Retinal pigment epithelial cell (primary cell): Measurements from ENCODE around the gene PATE3.

Experiments
- DNase-seq: peaks from one replicate; pipeline ENCODE4 v3.0.0-alpha.2; 2010; ENCODE audit warnings: low read depth
- H3K4me3 ChIP-seq: 2 replicates; pipeline ENCODE4 v1.5.1; 2011; ENCODE audit warnings: mild to moderate bottlenecking, low read length, control low read depth, moderate library complexity
- TF ChIP-seq, protein P1 (sequence below): conservative IDR thresholded peaks from 2 replicates; pipeline ENCODE4 v1.5.1; 2011; ENCODE audit warnings: low read depth, low read length, control low read depth, inconsistent platforms

The PATE3 gene

DNA sequence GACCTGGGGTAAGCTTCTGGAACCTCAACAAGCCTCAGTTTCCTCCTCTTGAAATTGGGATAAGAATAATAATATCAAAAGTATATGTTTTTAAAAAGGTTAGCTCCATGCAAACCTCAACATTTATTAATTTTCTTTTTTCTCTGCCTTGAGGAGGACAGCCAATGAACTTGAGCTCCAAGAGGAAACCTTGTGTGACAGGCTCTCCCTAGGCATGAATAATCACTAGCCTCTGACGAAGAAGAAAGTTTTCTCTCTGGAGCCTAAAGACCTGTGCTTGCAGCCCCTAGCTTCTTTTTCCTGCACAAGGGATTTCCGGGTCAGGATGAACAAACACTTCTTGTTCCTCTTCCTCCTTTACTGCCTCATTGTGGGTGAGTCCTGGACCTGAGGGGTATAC, at the start of gene PATE3:
TSS of gene PATE3 (plus strand) at position 301 of the 400 bp plus-strand sequence. CDS start at position 326, 25 bp downstream.
- DNase-seq: no peak
- TF ChIP-seq, protein P1, sequence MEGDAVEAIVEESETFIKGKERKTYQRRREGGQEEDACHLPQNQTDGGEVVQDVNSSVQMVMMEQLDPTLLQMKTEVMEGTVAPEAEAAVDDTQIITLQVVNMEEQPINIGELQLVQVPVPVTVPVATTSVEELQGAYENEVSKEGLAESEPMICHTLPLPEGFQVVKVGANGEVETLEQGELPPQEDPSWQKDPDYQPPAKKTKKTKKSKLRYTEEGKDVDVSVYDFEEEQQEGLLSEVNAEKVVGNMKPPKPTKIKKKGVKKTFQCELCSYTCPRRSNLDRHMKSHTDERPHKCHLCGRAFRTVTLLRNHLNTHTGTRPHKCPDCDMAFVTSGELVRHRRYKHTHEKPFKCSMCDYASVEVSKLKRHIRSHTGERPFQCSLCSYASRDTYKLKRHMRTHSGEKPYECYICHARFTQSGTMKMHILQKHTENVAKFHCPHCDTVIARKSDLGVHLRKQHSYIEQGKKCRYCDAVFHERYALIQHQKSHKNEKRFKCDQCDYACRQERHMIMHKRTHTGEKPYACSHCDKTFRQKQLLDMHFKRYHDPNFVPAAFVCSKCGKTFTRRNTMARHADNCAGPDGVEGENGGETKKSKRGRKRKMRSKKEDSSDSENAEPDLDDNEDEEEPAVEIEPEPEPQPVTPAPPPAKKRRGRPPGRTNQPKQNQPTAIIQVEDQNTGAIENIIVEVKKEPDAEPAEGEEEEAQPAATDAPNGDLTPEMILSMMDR: no peak
- H3K4me3 ChIP-seq: no peak within 1 kb of the TSS

DNA sequence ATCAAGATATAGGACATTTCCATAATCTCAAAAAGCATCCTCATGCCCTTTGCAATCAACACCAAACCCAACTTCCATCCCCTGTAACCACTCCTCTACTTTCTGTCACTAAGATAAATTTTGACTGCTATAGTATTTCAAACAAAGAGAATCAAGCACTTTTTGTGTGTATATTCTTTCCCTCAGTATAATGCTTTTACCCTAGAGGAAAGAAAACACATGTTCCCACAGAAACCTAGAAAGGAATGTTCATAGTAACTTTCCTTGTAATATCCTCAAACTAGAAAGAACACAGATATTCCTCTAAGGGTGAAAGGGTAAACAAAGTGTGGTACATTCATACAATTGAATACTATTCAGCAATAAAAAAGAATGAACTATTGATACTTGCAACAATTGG, 47.3 kb upstream of the PATE3 start:
- no peak overlapping the region for H3K4me3 ChIP-seq
- TF ChIP-seq, protein P1: no peak
- DNase-seq: no peak

GRCh38 chr11:125743681-125744080, 44.2 kb upstream of the PATE3 start:
- H3K4me3 ChIP-seq: no peak overlapping the region
- DNase-seq: no peak
- TF ChIP-seq, protein P1: no peak

GRCh38 chr11:125745979-125746378, 41.9 kb upstream of the PATE3 start, which contains the start of gene PATE1:
TSS of gene PATE1 (plus strand) at chr11:125746279. CDS start at chr11:125746305, 26 bp downstream.
- no peak within 1 kb of the TSS for H3K4me3 ChIP-seq
- TF ChIP-seq, protein P1: no peak
- no peak for DNase-seq

GRCh38 chr11:125750629-125751028, 37.3 kb upstream of the PATE3 start:
- no peak overlapping the region for H3K4me3 ChIP-seq
- TF ChIP-seq, protein P1: no peak
- no peak for DNase-seq

GRCh38 chr11:125756050-125756449, 31.9 kb upstream of the PATE3 start:
- TF ChIP-seq, protein P1: no peak
- no peak overlapping the region for H3K4me3 ChIP-seq
- DNase-seq: no peak

- TF ChIP-seq, protein P1: no peak
- no peak overlapping the region for H3K4me3 ChIP-seq
- DNase-seq: no peak
Measured at GRCh38 chr11:125762445-125762844, 25.5 kb upstream of the PATE3 start.
